ENCODE measurements around the gene KRTAP10-1. TPM values are rescaled to one million over a fixed set of nuclear protein-coding genes. Genes with fewer than 3 reads are reported as not detected.

KRTAP10-1 gene
- total RNA-seq, 1 experiment from 2014 or later: not detected

DNA sequence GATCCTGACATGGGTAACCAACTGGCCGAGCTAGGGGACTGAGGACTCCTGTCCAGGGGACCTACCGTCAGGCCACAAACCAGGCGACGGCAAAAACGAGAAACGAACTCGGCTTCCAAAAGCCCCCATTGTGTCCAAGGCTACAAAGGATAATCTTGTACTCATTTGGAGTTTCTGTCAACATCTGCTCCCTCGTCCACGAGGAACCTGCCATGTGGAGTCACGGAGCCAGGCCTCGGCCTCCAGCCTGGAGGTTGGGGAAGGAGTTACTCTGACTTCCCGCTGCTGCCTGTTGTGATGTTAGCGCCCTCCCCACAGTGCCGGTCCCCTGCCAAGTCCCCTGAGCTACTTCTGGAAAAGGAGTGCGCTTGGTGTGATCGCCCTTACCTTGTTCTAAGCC is 7.3 kb downstream of the KRTAP10-1 start:
- ChIA-PET POLR2A (no interaction called here), CTCF (no interaction called here)
- DNase-seq: no peak
- intact Hi-C loops (cut with micrococcal nuclease; ENCODE audit: unreplicated experiment): no loop called here
- Histone ChIP-seq H3K4me1 (no peaks in the 10 kb centered on the region), H3K27me3 (replicated peaks; ENCODE audit: control insufficient read depth, insufficient read depth, low read length) (no peaks in the 10 kb centered on the region), H3K4me3 (ENCODE audit: low read depth, low read length) (no peak overlapping the region), H3K36me3 (ENCODE audit: control insufficient read depth, insufficient read depth, low read length) (no peaks in the 10 kb centered on the region), H3K9me3 (no peaks in the 10 kb centered on the region)
- no peaks in the 10 kb centered on the region for H3K9me3 Mint-ChIP-seq (ENCODE audit: unreplicated experiment)
- H3K27me3 Mint-ChIP-seq (ENCODE audit: insufficient read depth, unreplicated experiment): peaks cover 9% of the 10 kb centered on the region
- no peaks in the 10 kb centered on the region for H3K36me3 Mint-ChIP-seq (ENCODE audit: insufficient read depth, unreplicated experiment)
- H3K4me1 Mint-ChIP-seq (ENCODE audit: low read depth, unreplicated experiment): no peaks in the 10 kb centered on the region
- H3K27ac Mint-ChIP-seq (ENCODE audit: unreplicated experiment): no peak overlapping the region
- H3K4me3 Mint-ChIP-seq (ENCODE audit: unreplicated experiment): no peak overlapping the region
- TF ChIP-seq, protein P1, sequence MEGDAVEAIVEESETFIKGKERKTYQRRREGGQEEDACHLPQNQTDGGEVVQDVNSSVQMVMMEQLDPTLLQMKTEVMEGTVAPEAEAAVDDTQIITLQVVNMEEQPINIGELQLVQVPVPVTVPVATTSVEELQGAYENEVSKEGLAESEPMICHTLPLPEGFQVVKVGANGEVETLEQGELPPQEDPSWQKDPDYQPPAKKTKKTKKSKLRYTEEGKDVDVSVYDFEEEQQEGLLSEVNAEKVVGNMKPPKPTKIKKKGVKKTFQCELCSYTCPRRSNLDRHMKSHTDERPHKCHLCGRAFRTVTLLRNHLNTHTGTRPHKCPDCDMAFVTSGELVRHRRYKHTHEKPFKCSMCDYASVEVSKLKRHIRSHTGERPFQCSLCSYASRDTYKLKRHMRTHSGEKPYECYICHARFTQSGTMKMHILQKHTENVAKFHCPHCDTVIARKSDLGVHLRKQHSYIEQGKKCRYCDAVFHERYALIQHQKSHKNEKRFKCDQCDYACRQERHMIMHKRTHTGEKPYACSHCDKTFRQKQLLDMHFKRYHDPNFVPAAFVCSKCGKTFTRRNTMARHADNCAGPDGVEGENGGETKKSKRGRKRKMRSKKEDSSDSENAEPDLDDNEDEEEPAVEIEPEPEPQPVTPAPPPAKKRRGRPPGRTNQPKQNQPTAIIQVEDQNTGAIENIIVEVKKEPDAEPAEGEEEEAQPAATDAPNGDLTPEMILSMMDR (IDR thresholded peaks at IDR 0.05; ENCODE audit: insufficient read depth in 1 of 2, low read depth in 1 of 2, low read length in 1 of 2, severe bottlenecking in 1 of 2, unreplicated experiment in 1 of 2): no peak
- no TSS peak for BruUV-seq (replicated peaks)

DNA sequence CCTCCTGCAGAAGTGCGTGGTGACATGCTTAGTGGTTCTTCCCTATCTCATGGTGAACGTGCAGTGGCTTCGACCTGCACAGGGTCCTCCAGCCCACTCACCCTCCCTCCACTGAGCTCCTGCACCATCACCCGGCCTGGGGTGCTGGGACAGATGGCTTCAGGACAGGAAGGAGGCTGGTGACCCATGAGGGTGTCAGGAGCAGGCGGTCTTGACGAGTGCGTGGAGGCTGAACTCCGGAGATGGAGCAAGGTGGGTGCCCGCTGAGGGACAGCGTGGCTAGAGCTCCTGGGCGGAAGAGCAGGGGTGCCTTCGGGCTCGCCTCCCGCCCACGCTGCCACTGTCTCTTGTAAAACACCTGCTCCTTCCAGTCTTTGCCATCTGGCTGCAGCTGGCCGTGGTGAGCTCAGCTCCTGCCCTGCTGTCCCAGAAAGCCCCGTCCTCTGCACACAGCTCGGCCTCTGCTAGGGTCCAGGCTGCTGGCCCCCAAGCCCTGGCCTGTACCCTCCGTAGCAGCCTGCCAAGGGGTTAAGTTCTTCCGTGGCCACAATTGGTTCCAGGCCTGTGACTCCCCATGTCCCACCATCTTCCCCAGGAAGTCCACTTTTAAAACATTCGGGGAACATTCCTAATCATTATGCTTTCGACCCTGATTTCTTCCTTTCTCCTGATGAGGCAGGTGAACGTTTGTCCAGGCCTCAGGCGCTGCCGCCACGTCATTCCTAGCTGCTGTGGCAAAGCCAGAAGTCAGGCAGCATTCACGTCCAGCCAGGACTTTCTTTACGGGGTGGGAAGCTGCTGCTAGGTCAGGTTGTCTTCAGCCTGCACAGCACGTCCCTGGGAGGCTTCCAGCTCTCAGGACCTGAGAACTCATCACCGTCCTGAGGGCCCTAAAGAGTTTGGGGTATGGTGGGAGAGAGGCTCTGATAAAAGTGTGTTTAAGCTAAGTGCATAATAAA is 8.1 kb downstream of the KRTAP10-1 start:
- POLR2A ChIA-PET: no interaction called here

DNA sequence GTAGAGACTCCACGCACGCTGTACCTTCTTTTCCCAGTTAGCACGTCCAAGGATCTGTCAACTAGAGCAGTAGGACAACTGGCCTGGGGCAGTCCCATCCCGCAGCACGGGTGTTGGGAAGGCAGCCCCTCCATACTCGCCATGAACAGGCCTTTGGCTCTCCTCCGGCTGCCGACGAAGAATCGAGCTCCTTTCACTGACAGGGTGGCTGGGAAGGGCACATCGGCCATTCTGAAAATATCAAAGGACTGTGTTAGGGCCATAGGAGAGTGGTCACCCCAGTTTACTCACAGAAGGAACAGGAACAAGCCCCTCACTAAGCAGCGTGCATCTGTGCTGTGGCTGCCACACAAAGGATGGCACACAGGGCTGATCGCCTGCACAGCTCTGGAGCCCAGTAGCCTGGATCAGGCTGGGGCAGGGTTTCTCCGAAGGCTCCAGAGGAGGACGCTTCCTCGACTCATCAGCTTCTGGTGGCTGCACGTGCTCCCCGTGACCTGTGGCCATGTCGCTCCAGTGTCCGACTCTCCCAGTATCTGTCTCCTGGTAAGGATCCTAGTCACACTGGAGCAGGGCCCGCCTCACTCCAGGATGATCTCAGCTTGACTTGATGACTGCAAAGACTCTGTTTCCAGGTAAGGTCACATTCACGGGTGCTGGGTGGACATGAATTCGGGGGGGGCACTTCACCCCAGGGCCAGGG is 8.9 kb downstream of the KRTAP10-1 start:
- no peaks in the 10 kb centered on the region for H3K9me3 Mint-ChIP-seq (ENCODE audit: unreplicated experiment)
- no peak overlapping the region for H3K4me3 Mint-ChIP-seq (ENCODE audit: unreplicated experiment)
- POLR2A ChIA-PET: no interaction called here
- H3K27me3 Mint-ChIP-seq (ENCODE audit: insufficient read depth, unreplicated experiment): peaks cover 6% of the 10 kb centered on the region
- CTCF ChIA-PET: interaction anchor here (1.2 kb wide), 1 partner anchor 21 kb away, joined by 3 read pairs; no protein-coding TSS in a partner anchor
- Histone ChIP-seq H3K36me3 (ENCODE audit: control insufficient read depth, insufficient read depth, low read length) (no peaks in the 10 kb centered on the region), H3K27me3 (replicated peaks; ENCODE audit: control insufficient read depth, insufficient read depth, low read length) (no peaks in the 10 kb centered on the region), H3K4me3 (ENCODE audit: low read depth, low read length) (no peak overlapping the region), H3K4me1 (no peaks in the 10 kb centered on the region), H3K9me3 (no peaks in the 10 kb centered on the region)
- H3K27ac Mint-ChIP-seq (ENCODE audit: unreplicated experiment): no peak overlapping the region
- DNase-seq: no peak
- no peaks in the 10 kb centered on the region for H3K36me3 Mint-ChIP-seq (ENCODE audit: insufficient read depth, unreplicated experiment)
- no peaks in the 10 kb centered on the region for H3K4me1 Mint-ChIP-seq (ENCODE audit: low read depth, unreplicated experiment)
- intact Hi-C loops (cut with micrococcal nuclease; ENCODE audit: unreplicated experiment): no loop called here
- no TSS peak for BruUV-seq (replicated peaks)
- TF ChIP-seq, protein P1 (IDR thresholded peaks at IDR 0.05; ENCODE audit: insufficient read depth in 1 of 2, low read depth in 1 of 2, low read length in 1 of 2, severe bottlenecking in 1 of 2, unreplicated experiment in 1 of 2): no peak

More for the DNA sequence above, 8.1 kb downstream of the KRTAP10-1 start:
- Mint-ChIP-seq H3K4me1 (ENCODE audit: low read depth, unreplicated experiment) (no peaks in the 10 kb centered on the region), H3K4me3 (ENCODE audit: unreplicated experiment) (no peak overlapping the region), H3K27me3 (ENCODE audit: insufficient read depth, unreplicated experiment) (peaks cover 6% of the 10 kb centered on the region), H3K36me3 (ENCODE audit: insufficient read depth, unreplicated experiment) (no peaks in the 10 kb centered on the region), H3K9me3 (ENCODE audit: unreplicated experiment) (no peaks in the 10 kb centered on the region), H3K27ac (ENCODE audit: unreplicated experiment) (no peak overlapping the region)
- Histone ChIP-seq H3K27me3 (replicated peaks; ENCODE audit: control insufficient read depth, insufficient read depth, low read length) (no peaks in the 10 kb centered on the region), H3K9me3 (no peaks in the 10 kb centered on the region), H3K4me3 (ENCODE audit: low read depth, low read length) (no peak overlapping the region), H3K36me3 (ENCODE audit: control insufficient read depth, insufficient read depth, low read length) (no peaks in the 10 kb centered on the region), H3K4me1 (no peaks in the 10 kb centered on the region)
- TF ChIP-seq, protein P1 (IDR thresholded peaks at IDR 0.05; ENCODE audit: insufficient read depth in 1 of 2, low read depth in 1 of 2, low read length in 1 of 2, severe bottlenecking in 1 of 2, unreplicated experiment in 1 of 2): no peak
- peak in 1 of 2 experiments; percentile 29 for DNase-seq
- CTCF ChIA-PET: interaction anchor here (1.2 kb wide), 1 partner anchor 21 kb away, joined by 3 read pairs; no protein-coding TSS in a partner anchor
- no TSS peak for BruUV-seq (replicated peaks)
- intact Hi-C loops (cut with micrococcal nuclease; ENCODE audit: unreplicated experiment): no loop called here
